Activated naive CD4-positive, alpha-beta T cell treated with anti-CD3 and anti-CD28 coated beads for 36 hours (primary cell): ENCODE data around the gene SMPD3. TPM values are rescaled to one million over a fixed set of nuclear protein-coding genes. Genes with fewer than 3 reads are reported as not detected.

ENCODE experiments used
- CTCF ChIA-PET: fragments of 350-600 bp; sonication (Branson Sonifier 250); formaldehyde crosslinking; loops from one replicate; lab custom pipeline; 2021; ENCODE audit warnings: antibody characterized with exemption; lab: Charles Lee
- DNase-seq: peaks from one replicate; pipeline ENCODE4 v3.0.0-alpha.2; 2020
- H3K27ac Mint-ChIP-seq: one replicate; pipeline ENCODE4 v1.8.0; 2021; ENCODE audit warnings: mild to moderate bottlenecking, mixed read lengths
- H3K27me3 Mint-ChIP-seq: one replicate; pipeline ENCODE4 v1.8.0; 2021; ENCODE audit warnings: low read depth, mixed read lengths
- H3K36me3 Mint-ChIP-seq: one replicate; pipeline ENCODE4 v1.8.0; 2021; ENCODE audit warnings: low read depth, mixed read lengths
- H3K4me1 Mint-ChIP-seq: one replicate; pipeline ENCODE4 v1.8.0; 2021; ENCODE audit warnings: low read depth, mixed read lengths
- H3K4me3 Mint-ChIP-seq: one replicate; pipeline ENCODE4 v1.8.0; 2021; ENCODE audit warnings: mild to moderate bottlenecking, moderate library complexity, mixed read lengths
- H3K9me3 Mint-ChIP-seq: one replicate; pipeline ENCODE4 v1.8.0; 2021; ENCODE audit warnings: mixed read lengths
- intact Hi-C: fragments of 100-400 bp; cut with micrococcal nuclease; formaldehyde crosslinking; loops from one replicate; pipeline ENCODE4 v1.15.1; 2023
- total RNA-seq, 2 experiments: library from RNA; stranded (reverse); gene quantifications; one replicate each; pipeline ENCODE4 v1.2.3, GENCODE V29; 2021

SMPD3 gene
- total RNA-seq, 2 experiments from 2014 or later: 0.40 to 0.67 TPM

DNA sequence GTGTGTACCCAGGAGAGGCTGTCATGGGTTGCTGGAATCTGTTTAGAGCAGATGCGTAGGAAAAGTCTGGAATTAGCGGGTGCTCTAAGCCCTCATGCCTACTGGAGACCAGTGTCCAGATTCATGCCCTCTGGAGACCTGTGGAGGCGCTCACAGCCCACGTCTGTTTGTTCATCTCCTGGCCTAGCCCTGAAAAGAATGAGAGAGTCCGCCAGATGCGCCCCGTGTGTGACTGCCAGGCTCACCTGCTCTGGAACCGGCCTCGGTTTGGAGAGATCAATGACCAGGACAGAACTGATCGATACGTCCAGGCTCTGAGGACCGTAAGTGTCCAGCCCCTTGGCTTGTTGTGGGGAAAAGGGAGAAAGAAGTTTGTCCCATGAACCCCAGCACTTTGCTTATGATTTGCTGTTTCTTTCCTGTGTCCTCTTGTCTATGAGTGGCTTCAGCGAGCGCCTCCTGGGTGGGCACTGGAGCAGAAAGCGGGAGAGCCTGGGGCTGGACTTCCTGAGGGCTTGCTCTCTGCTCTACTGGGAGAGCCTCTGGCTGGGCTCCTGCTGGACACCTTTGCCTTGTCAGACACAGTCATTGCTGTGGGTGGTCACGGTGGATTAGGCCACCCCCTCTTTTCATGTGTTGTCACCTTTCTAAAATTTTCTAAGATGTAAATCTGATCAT is 102.2 kb downstream of the SMPD3 start:
- no peaks in the 10 kb centered on the region for H3K27me3 Mint-ChIP-seq
- H3K27ac Mint-ChIP-seq: no peak overlapping the region
- intact Hi-C loops: no loop called here
- no peak for DNase-seq
- no peak overlapping the region for H3K4me3 Mint-ChIP-seq
- H3K4me1 Mint-ChIP-seq: peaks cover 1% of the 10 kb centered on the region
- H3K9me3 Mint-ChIP-seq: no peaks in the 10 kb centered on the region
- H3K36me3 Mint-ChIP-seq: peaks cover 38% of the 10 kb centered on the region
- CTCF ChIA-PET: no interaction called here

DNA sequence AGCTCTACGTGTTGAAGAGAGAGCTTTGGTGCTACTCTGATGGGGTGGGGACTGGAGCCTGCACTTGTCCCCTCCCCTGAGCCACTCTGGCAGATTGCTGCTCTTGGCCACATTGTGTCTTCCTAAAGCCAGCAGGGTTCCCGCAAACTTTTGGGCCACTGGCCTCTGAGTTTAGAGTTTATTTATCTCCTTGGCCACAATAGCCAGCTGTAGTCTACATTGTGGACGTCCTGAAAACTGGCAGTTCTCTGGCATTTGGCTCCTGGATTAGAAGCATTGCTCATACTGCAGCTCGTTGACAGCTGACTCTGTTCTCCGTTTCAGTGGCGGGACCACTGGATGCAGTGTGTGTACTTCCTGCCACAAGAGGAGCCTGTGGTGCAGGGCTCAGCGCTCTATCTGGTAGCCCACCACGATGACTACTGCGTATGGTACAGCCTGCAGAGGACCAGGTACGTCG is 102.9 kb downstream of the SMPD3 start:
- peaks cover 44% of the 10 kb centered on the region for H3K36me3 Mint-ChIP-seq
- H3K4me1 Mint-ChIP-seq: peaks cover 1% of the 10 kb centered on the region
- H3K27ac Mint-ChIP-seq: no peak overlapping the region
- intact Hi-C loops: no loop called here
- DNase-seq: no peak
- H3K27me3 Mint-ChIP-seq: no peaks in the 10 kb centered on the region
- no peak overlapping the region for H3K4me3 Mint-ChIP-seq
- H3K9me3 Mint-ChIP-seq: no peaks in the 10 kb centered on the region
- CTCF ChIA-PET: interaction anchor here (1.7 kb wide), 1 partner anchor 16 kb away, joined by 4 read pairs; no protein-coding TSS in a partner anchor

DNA sequence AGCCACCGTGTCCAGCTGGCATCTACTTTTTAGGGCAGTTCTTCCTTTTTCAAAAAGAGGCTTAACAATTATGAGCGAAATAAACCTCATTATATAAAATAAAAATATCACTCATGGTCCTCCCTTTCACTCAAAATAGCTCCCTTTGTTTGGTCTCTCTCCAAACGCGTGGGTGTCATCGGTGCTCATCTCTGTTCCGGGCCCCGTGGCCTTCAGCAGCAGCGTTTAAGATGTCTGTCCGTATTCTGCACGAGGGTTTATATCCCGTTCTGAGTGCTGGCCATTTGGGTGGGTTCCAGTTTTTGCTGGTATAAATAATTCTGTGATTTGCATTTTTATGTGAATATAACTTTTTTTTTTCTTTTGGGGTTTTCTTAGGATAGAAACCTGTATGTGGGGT is 104.1 kb downstream of the SMPD3 start:
- Mint-ChIP-seq H3K4me1 (peaks cover 1% of the 10 kb centered on the region), H3K9me3 (no peaks in the 10 kb centered on the region), H3K36me3 (peaks cover 48% of the 10 kb centered on the region), H3K27ac (no peak overlapping the region), H3K27me3 (no peaks in the 10 kb centered on the region), H3K4me3 (no peak overlapping the region)
- DNase-seq: no peak
- CTCF ChIA-PET: interaction anchor here (0.6 to 1.7 kb wide), 5 partner anchors 15 to 83 kb away, joined by 3 to 4 read pairs (median 3); no protein-coding TSS in a partner anchor
- intact Hi-C loops: no loop called here

GRCh38 chr16:68343137-68343536 is 105.2 kb downstream of the SMPD3 start:
- Mint-ChIP-seq H3K9me3 (no peaks in the 10 kb centered on the region), H3K4me3 (no peak overlapping the region), H3K4me1 (peaks cover 1% of the 10 kb centered on the region), H3K27me3 (no peaks in the 10 kb centered on the region), H3K36me3 (peaks cover 44% of the 10 kb centered on the region), H3K27ac (no peak overlapping the region)
- DNase-seq: no peak
- intact Hi-C loops: no loop called here
- CTCF ChIA-PET: interaction anchor here (0.5 kb wide), 1 partner anchor 111 kb away, joined by 3 read pairs; no protein-coding TSS in a partner anchor

DNA sequence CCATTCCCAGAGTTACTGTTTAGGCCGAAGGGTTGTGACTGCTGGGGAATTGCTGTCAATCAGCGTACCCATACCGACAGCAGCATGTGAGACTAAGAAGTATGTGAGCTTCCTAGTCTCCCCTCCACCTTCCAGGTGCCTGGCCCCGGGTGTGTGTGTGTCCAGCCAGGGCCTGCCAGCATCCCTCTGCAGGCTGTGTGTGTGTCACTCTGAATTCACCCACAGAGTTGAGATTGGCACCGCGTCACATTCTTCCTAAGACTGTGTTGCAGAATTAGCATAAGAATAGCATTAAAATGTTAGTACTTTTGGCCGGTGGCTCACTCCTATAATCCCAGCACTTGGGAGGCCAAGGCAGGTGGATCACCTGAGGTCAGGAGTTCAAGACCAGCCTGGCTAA is 105.7 kb downstream of the SMPD3 start:
- no peak overlapping the region for H3K4me3 Mint-ChIP-seq
- intact Hi-C loops: no loop called here
- no peaks in the 10 kb centered on the region for H3K9me3 Mint-ChIP-seq
- DNase-seq: no peak
- no peak overlapping the region for H3K27ac Mint-ChIP-seq
- H3K4me1 Mint-ChIP-seq: peaks cover 1% of the 10 kb centered on the region
- peaks cover 44% of the 10 kb centered on the region for H3K36me3 Mint-ChIP-seq
- CTCF ChIA-PET: interaction anchor here (0.5 kb wide), 1 partner anchor 112 kb away, joined by 3 read pairs; no protein-coding TSS in a partner anchor
- H3K27me3 Mint-ChIP-seq: no peaks in the 10 kb centered on the region

DNA sequence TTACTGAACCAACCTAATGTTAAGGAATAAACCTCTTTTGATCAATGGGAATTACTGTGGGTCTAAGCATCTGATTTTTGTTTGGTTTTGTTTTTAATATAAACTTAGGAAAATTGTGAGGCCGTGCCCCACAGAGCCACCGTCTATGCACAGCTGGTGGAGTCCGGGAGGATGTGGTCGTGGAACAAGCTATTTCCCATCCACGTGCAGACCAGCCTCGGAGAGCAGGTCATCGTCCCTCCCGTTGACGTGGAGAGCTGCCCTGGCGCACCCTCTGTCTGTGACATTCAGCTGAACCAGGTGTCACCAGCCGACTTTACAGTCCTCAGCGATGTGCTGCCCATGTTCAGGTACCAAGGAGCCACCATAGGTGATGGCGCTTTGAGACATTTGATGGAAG is 109.1 kb downstream of the SMPD3 start:
- peaks cover 1% of the 10 kb centered on the region for H3K4me1 Mint-ChIP-seq
- H3K27ac Mint-ChIP-seq: no peak overlapping the region
- intact Hi-C loops: no loop called here
- CTCF ChIA-PET: interaction anchor here (1.1 to 2.2 kb wide), 4 partner anchors 11 to 182 kb away, joined by 3 to 14 read pairs (median 8); partner anchors contain the start of gene SLC7A6
- DNase-seq: no peak
- H3K4me3 Mint-ChIP-seq: no peak overlapping the region
- H3K36me3 Mint-ChIP-seq: peaks cover 48% of the 10 kb centered on the region
- H3K27me3 Mint-ChIP-seq: no peaks in the 10 kb centered on the region
- no peaks in the 10 kb centered on the region for H3K9me3 Mint-ChIP-seq

- DNase-seq: no peak
- peaks cover 52% of the 10 kb centered on the region for H3K36me3 Mint-ChIP-seq
- no peaks in the 10 kb centered on the region for H3K27me3 Mint-ChIP-seq
- CTCF ChIA-PET: interaction anchor here (1.0 to 2.2 kb wide), 3 partner anchors 10 to 77 kb away, joined by 3 to 14 read pairs (median 6); no protein-coding TSS in a partner anchor
- intact Hi-C loops: no loop called here
- H3K9me3 Mint-ChIP-seq: no peaks in the 10 kb centered on the region
- peaks cover 1% of the 10 kb centered on the region for H3K4me1 Mint-ChIP-seq
- H3K4me3 Mint-ChIP-seq: no peak overlapping the region
- no peak overlapping the region for H3K27ac Mint-ChIP-seq
These were observed 109.8 kb downstream of the SMPD3 start for GRCh38 chr16:68338326-68339119.

DNA sequence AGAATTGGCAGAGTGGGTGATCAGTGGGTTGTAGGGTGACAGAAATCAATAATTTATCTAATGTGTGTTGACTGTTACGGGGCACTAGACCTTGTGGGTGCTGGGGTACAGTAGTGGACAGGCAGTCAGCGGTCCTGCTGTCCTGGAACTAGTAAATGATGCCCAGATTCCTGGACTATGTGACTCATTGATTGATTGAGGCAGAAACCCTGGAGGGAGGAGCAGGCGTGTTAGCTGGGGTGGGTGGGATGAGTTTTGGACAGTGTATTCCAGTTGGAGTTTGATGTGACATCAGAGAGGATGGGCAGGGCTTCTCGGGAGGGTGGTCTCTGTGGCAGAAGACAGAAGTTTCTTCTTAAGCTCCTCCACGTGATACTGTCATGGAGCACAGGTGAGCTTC is 113.1 kb downstream of the SMPD3 start:
- no peak overlapping the region for H3K4me3 Mint-ChIP-seq
- no peak overlapping the region for H3K27ac Mint-ChIP-seq
- CTCF ChIA-PET: interaction anchor here (21.8 kb wide), 1 partner anchor 74 kb away, joined by 459 read pairs; the partner anchor contains the start of gene SLC7A6

GRCh38 chr16:68332411-68333121 is 115.7 kb downstream of the SMPD3 start:
- peak; percentile 13 for DNase-seq
- Mint-ChIP-seq H3K9me3 (no peaks in the 10 kb centered on the region), H3K4me1 (peaks cover 20% of the 10 kb centered on the region), H3K27ac (peak overlapping the region; percentile 17), H3K27me3 (no peaks in the 10 kb centered on the region), H3K4me3 (no peak overlapping the region), H3K36me3 (peaks cover 31% of the 10 kb centered on the region)
- intact Hi-C loops: no loop called here
- CTCF ChIA-PET: interaction anchor here (1.0 to 21.8 kb wide), 4 partner anchors 33 to 82 kb away, joined by 3 to 459 read pairs (median 3); partner anchors contain the start of gene SLC7A6

More for the DNA sequence above, 113.1 kb downstream of the SMPD3 start:
- DNase-seq: no peak
- Mint-ChIP-seq H3K4me1 (peaks cover 13% of the 10 kb centered on the region), H3K27me3 (no peaks in the 10 kb centered on the region), H3K9me3 (no peaks in the 10 kb centered on the region), H3K36me3 (peaks cover 39% of the 10 kb centered on the region)
- intact Hi-C loops: no loop called here

DNA sequence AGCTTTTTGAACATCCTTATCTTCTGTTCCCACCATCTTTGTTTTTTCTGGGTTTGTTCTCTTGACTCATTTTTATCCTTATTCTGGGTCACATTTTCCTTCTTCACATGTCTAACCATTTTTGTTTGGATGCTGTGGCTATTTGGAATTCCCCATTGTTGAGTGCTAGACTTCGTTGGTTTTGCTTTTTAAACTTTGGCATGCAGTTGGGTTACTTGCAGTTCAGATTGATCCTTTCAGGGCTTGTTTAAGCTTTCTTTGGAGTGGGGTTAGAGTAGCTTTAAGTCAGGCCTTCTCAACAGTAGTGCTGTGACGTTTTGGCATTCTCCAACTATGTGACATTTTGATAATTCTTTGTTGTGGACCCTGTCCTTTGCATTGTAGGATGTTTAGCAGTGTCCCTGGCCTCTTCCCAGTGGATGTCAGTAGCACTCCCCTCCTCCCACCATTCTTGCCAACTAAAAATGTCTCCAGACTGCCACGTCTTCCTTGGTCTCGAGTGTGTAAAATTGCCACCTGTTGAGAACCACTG is 116.4 kb downstream of the SMPD3 start:
- intact Hi-C loops: no loop called here

GRCh38 chr16:68328860-68329390 is 119.4 kb downstream of the SMPD3 start:
- Mint-ChIP-seq H3K36me3 (peaks cover 15% of the 10 kb centered on the region), H3K4me1 (peaks cover 25% of the 10 kb centered on the region), H3K9me3 (no peaks in the 10 kb centered on the region), H3K27me3 (no peaks in the 10 kb centered on the region), H3K27ac (no peak overlapping the region), H3K4me3 (no peak overlapping the region)
- no peak for DNase-seq
- CTCF ChIA-PET: interaction anchor here (0.6 to 21.8 kb wide), 32 partner anchors 9 to 1367 kb away, joined by 3 to 459 read pairs (median 5); partner anchors contain the start of genes PLA2G15, PRMT7, SLC7A6 and SLC7A6OS
- intact Hi-C loops: loop anchor here (1.0 to 2.0 kb wide), 4 partner anchors 19 to 89 kb away; partner anchors contain the start of gene SLC7A6OS

More for the DNA sequence above, 116.4 kb downstream of the SMPD3 start:
- H3K27ac Mint-ChIP-seq: peak overlapping the region; percentile 17
- CTCF ChIA-PET: interaction anchor here (1.0 to 21.8 kb wide), 4 partner anchors 32 to 81 kb away, joined by 3 to 459 read pairs (median 3); partner anchors contain the start of gene SLC7A6
- H3K4me1 Mint-ChIP-seq: peaks cover 23% of the 10 kb centered on the region
- H3K9me3 Mint-ChIP-seq: no peaks in the 10 kb centered on the region
- no peaks in the 10 kb centered on the region for H3K27me3 Mint-ChIP-seq
- H3K36me3 Mint-ChIP-seq: peaks cover 26% of the 10 kb centered on the region
- no peak for DNase-seq
- H3K4me3 Mint-ChIP-seq: no peak overlapping the region
